NOMO-1 treated with DMSO at 0.1 percent for 48 hours (cell line): Measurements from ENCODE around the gene SLC6A15.

Experiments
- DNase-seq: peaks from one replicate; lab custom pipeline; 2025; ENCODE audit not compliant: unreplicated experiment; lab: John Stamatoyannopoulos, UW

Gene SLC6A15

DNA sequence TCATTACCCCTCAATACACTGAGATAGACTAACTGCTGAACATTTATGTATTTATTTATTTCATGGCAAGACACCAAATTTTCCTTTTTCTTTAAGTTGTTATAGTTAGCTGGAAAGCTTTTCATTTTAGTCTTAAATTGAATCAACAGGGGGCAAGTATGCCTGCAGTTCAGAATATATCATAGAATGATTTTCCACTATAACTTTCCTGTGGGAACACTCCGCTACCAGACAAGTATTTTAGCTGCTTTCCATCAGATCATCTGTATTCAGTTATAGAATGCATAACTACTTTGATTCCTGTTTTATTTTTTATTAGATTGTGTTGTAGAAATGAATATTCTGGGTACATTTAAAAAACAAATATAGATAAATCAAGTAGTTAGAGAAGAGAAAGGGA is 102.0 kb downstream of the SLC6A15 start:
- DNase-seq: no peak
